ENCODE data around the gene ACAD11.

ACAD11 gene

GRCh38 chr3:132596816-132597433 lies 62.7 kb downstream of the ACAD11 start, which contains the start of gene ACKR4:
TSS of gene ACKR4 (plus strand) at chr3:132597270. CDS start at chr3:132600398, 3,128 bp downstream.
- no peak for DNase-seq

- DNase-seq = no peak
Measured at GRCh38 chr3:132596326-132596725, 63.3 kb downstream of the ACAD11 start.

- no peak for DNase-seq
Measured at GRCh38 chr3:132595014-132595413, 64.6 kb downstream of the ACAD11 start.

- no peak for DNase-seq
Measured at GRCh38 chr3:132594498-132594897, 65.1 kb downstream of the ACAD11 start.

- no peak for DNase-seq
Measured at GRCh38 chr3:132593947-132594323, 65.7 kb downstream of the ACAD11 start.

- no peak for DNase-seq
Measured at GRCh38 chr3:132593241-132593946, 66.2 kb downstream of the ACAD11 start.

GRCh38 chr3:132592216-132592615 lies 67.4 kb downstream of the ACAD11 start:
- no peak for DNase-seq

GRCh38 chr3:132587401-132587800 lies 72.2 kb downstream of the ACAD11 start:
- no peak for DNase-seq

GRCh38 chr3:132573797-132574211 lies 85.8 kb downstream of the ACAD11 start:
- no peak for DNase-seq

GRCh38 chr3:132570016-132570415 lies 89.6 kb downstream of the ACAD11 start:
- no peak for DNase-seq

- no peak for DNase-seq
Measured at GRCh38 chr3:132569580-132569979, 90.0 kb downstream of the ACAD11 start.

- DNase-seq = no peak
Measured at GRCh38 chr3:132569153-132569552, 90.5 kb downstream of the ACAD11 start.

- no peak for DNase-seq
Measured at GRCh38 chr3:132568422-132568821, 91.2 kb downstream of the ACAD11 start.

- DNase-seq = no peak
Measured at GRCh38 chr3:132564070-132564465, 95.5 kb downstream of the ACAD11 start.

GRCh38 chr3:132563420-132564069 lies 96.1 kb downstream of the ACAD11 start:
- DNase-seq = no peak

- DNase-seq = peak; percentile 17
Measured at GRCh38 chr3:132561003-132561402, 98.6 kb downstream of the ACAD11 start.

- no peak for DNase-seq
Measured at GRCh38 chr3:132556508-132557159, 103.0 kb downstream of the ACAD11 start.

- DNase-seq = peak; percentile 50
Measured at GRCh38 chr3:132556036-132556386, 103.6 kb downstream of the ACAD11 start.

GRCh38 chr3:132555306-132556035 lies 104.1 kb downstream of the ACAD11 start:
- peak; percentile 48 for DNase-seq

- peak; percentile 85 for DNase-seq
Measured at GRCh38 chr3:132554437-132554836, 105.2 kb downstream of the ACAD11 start.

GRCh38 chr3:132553826-132554225 lies 105.8 kb downstream of the ACAD11 start:
- DNase-seq = peak; percentile 4

GRCh38 chr3:132550579-132551305 lies 108.9 kb downstream of the ACAD11 start:
- no peak for DNase-seq
